HG03442 (cell line): ENCODE results near the gene PPP1R16B.
"Not testable (repeated sequence)": the region's sequence is repeated elsewhere in the genome, so short reads cannot be mapped to it uniquely, and the experiment has no call there.

Experiments
- ATAC-seq: cut with Tn5 transposase; IDR thresholded peaks from one replicate; pipeline ENCODE4 v1.9.1; 2021; ENCODE audit warnings: mild to moderate bottlenecking, moderate library complexity; ENCODE audit not compliant: unreplicated experiment

PPP1R16B gene

DNA sequence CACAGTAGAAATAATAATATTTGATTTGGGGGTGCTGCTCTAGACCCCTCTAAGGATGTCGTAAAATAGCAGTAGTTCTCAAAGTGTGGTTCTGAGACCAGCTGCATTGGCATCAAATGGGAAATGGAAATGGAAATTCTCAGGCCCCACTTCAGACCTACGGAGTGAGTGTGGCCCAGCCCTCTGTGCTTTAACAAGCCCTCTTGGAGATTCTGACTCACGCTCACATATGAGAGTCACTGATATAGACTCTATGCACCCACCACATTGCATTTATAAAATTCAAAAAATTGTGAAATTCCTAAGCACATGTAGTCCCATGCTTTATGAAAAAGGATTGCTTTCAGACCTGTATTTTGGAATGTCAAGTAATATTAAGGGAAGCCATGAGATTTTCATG is 14.2 kb upstream of the PPP1R16B start:
- ATAC-seq, result no peak

GRCh38 chr20:38791940-38792339 is 13.6 kb upstream of the PPP1R16B start:
- no peak for ATAC-seq

DNA sequence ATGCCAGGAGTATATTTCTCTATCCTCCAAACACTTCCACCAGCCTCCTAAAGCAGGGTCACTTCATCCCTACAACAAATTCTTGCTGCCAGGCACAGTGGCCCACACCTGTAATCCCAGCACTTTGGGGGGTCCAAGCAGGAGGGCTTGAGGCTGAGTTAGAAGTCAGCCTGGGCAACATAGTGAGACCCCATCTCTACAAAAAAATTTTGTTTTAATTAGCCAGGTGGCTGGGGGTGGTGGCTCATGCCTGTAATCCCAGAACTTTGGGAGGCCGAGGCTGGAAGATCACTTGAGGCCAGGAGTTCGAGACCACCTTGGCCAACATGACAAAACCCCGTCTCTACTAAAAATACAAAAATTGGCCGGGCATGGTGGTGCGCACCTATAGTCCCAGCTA is 11.4 kb upstream of the PPP1R16B start:
- not testable (repeated sequence) for ATAC-seq

- ATAC-seq, result no peak
These were observed 7.2 kb upstream of the PPP1R16B start for GRCh38 chr20:38798266-38798665.

GRCh38 chr20:38799203-38799602 is 6.3 kb upstream of the PPP1R16B start:
- no peak for ATAC-seq

GRCh38 chr20:38800882-38801281 is 4.6 kb upstream of the PPP1R16B start:
- ATAC-seq, result no peak

GRCh38 chr20:38804221-38804620 is 1.3 kb upstream of the PPP1R16B start:
- ATAC-seq, result no peak

DNA sequence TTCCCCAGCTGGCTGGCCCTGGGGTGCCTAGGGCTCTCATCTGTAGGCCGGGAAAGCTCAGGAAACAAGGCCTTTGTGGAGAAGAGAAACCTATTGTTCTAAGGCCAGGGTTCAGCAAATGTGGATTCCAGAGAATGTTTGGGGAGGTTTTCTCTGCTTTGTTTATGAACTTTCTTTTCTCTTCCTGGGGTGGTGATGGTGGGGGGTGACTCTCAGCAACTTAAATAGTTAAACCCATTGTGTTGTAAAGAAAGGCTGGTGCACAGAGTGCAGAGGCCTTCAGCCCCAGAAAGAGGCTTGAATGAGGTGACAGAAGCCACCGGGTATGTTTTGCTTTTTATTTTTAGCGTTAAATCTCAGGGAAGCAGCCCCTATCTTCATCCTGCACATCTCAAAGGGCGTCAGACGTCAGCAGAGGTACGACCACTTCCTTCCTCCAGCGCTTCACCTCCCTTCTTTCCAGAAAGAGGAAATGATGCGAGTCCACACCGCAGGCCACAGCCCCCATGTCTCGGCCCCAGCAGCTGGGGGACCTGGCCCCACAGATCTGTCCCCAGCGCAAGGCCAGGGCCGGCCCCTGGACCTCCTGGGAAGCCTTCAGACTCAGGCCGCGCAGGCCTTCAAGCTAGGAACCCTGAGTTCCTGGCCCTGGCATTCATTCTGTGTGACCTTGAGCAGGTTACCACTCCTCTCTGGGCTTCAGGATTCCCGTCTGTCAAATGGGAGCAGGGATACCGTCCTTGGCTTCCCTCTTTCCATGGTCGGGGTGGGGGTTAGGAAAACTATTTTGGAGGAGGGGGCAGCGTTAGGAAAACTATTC is 605 bp upstream of the PPP1R16B start:
- peak; percentile 35 for ATAC-seq

DNA sequence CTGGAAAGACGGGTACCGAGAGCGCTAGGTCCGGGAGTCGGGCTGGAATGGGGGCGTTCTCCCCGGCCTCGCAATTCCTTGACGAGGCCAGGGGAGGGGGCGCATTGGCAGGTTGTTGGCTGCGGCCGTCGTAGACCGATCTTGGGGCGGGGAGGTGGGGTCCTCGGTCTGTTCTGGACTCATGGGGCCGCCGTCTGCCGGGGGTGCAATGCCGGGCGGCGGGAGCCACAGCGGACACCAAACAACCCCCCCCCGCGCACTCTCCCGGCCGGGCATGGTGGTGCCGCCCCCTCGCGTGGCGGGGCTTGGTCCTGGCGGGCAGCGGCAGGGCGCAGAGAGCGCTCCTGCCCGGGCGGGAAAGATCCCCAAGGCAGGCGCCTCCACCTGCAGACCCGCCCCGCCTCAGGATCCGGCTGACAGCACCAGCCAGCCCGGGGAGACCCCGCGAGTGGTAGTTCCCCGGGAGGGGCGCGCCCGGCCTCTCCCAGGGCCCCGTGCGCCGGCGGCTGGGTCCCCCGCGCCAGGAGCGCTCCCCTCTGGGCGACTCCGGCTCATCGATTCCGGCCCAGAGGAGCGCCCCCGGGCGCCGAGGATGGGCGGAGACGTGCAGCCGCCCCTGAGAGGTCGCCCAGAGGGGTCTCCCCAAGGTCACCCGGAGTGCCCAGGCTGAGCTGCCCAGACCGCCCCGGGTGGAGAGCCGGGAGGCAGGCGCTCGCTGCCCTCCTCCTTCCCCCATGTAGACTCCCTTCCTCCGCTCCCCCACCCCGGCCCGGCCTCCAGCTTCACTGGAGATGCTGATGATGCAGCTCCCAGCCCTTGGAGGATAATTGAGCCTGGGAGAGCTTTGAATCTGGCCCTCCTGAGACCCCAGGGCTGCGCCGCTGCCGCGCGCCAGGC is 709 bp downstream of the PPP1R16B start:
- no peak for ATAC-seq

- ATAC-seq, result no peak
These were observed 1.6 kb downstream of the PPP1R16B start for GRCh38 chr20:38806855-38807655.

DNA sequence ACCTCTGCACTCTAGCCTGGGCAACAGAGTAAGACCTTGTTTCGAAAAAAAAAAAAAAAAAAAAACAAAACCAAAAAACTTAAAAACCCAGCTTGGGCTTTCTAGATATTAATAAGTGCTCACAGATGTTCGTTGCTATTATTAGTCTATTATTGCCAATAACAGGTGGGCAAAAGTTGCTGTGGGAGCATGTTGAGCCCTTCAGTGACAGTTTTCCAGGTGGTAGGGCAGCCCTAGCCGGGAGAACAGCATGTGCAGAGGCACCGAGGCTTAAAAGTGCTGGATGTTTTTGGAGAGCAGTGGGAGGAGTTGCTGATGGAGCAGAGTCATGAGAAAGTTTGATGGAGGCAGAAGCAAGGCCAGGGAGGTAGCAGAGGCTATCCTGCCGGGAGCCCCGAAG is 4.4 kb downstream of the PPP1R16B start:
- ATAC-seq, result no peak

GRCh38 chr20:38810926-38811630 is 5.6 kb downstream of the PPP1R16B start:
- ATAC-seq, result no peak

DNA sequence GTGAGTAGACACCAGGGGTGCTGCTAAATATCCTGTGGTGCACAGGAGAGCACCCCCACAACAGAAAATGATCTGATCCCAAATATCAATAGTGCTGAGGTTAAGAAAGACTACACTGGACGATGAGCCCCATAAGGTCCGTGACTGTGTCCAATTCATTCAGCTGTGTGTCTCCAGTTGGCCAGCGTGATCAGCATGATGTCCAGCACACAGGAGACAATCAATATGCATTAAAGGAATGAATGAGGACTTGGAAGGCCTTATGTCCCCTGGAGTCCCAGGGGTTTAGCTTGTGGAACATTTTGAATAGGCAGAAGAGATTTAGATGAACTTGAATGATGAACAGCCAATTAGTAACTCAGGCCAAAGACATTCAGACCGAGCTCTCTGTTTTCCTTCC is 6.3 kb downstream of the PPP1R16B start:
- no peak for ATAC-seq

DNA sequence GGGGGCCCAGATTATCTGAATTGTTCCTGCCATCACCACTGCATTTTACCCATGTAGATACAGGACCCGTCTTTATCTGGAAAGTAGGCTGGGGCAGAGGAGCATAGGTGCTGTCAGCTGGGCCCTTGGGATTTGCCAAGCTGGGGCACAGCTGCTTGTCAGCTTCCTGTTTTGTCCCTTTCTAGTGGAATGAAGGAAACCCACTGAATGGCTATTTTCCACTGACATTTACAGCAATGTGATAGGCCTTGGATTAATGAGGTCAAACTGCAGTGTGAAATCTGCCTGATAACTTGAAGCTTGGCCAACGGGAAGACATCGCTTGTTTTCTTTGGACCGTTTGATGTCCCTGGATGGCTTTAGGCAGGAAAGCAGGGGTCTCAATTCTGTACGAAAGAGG is 6.7 kb downstream of the PPP1R16B start:
- ATAC-seq, result no peak

GRCh38 chr20:38812709-38813573 is 7.4 kb downstream of the PPP1R16B start:
- ATAC-seq, result no peak

DNA sequence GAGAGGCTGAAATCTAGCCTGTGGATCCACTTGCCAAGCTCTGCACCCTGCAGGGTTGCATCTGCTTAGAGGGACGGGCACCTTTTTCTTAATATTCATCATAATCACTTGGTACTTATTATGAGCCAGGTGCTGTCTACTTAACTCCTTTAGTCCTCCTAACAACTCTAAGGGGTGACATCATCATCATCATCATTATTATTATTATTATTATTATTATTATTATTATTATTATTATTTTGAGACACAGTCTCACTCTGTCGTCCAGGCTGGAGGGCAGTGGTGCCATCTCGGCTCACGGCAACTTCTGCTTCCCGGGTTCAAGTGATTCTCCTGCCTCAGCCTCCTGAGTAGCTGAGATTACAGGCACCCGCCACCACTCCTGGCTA is 8.1 kb downstream of the PPP1R16B start:
- ATAC-seq, result not testable (repeated sequence)

GRCh38 chr20:38815446-38815845 is 9.9 kb downstream of the PPP1R16B start:
- ATAC-seq, result no peak

DNA sequence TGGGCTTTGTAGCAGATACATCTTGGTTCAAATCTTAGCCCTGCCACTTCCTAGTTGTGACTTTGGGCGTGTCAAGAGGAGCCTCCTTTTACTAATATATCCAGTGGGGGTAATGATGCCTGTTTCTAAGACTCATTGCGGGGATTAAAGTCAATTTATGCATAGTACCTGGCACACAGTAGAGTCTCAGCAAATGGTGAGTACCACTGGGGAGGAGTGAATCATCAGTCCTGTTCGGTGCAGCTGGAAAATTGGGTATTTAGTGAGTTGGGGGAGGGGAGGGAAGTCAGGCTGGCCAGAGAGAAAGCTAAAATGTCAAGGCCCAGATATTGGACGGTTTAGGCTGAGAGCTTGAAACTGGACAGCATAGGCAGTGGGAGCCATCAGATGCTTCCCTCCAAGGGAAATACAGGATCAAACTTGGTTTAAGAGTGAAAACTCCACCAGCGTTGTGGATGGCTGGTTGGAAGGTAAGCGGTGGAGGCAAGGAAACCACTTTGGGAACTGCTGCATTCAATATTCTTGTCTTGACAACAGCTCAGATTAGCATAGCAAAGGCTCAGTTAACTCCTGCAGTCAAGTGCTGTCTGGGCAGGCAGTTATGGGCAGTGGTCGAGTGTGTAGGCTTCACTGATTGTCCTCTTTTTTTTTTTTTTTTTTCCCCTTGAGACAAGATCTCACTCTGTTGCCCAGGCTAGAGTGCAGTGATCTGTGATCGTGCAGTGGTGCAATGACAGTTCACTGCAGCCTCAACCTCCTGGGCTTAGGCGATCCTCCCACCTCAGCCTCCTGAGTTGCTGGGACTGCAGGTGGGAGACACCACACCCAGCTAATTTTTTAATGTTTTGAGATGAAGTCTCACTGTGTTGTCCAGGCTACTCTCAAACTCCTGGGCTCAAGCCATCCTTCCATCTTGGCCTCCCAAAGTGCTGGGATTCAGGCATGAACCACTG is 12.9 kb downstream of the PPP1R16B start:
- ATAC-seq, result no peak

GRCh38 chr20:38825571-38825900 is 20.0 kb downstream of the PPP1R16B start:
- ATAC-seq, result no peak
